Esophagus squamous epithelium (tissue), 4 donors: ENCODE data around the gene KIF1A.

ENCODE experiments used
- CTCF ChIP-seq, 6 experiments: fragments of 450-650 bp in 4 of 6; fragments of 200-600 bp in 2 of 6; sonication (generic) in 2 of 6; IDR thresholded peaks; one replicate each; pipeline ENCODE4 v1.5.1; 2016 to 2019; ENCODE audit warnings: antibody characterized with exemption in 6 of 6, mild to moderate bottlenecking in 4 of 6, moderate library complexity in 4 of 6
- POLR2A ChIP-seq, 4 donors: fragments of 450-650 bp; IDR thresholded peaks; one replicate each; pipeline ENCODE4 v1.6.1; 2017; ENCODE audit warnings: antibody characterized with exemption in 4 of 4, mild to moderate bottlenecking in 4 of 4, moderate library complexity in 3 of 4

DNA sequence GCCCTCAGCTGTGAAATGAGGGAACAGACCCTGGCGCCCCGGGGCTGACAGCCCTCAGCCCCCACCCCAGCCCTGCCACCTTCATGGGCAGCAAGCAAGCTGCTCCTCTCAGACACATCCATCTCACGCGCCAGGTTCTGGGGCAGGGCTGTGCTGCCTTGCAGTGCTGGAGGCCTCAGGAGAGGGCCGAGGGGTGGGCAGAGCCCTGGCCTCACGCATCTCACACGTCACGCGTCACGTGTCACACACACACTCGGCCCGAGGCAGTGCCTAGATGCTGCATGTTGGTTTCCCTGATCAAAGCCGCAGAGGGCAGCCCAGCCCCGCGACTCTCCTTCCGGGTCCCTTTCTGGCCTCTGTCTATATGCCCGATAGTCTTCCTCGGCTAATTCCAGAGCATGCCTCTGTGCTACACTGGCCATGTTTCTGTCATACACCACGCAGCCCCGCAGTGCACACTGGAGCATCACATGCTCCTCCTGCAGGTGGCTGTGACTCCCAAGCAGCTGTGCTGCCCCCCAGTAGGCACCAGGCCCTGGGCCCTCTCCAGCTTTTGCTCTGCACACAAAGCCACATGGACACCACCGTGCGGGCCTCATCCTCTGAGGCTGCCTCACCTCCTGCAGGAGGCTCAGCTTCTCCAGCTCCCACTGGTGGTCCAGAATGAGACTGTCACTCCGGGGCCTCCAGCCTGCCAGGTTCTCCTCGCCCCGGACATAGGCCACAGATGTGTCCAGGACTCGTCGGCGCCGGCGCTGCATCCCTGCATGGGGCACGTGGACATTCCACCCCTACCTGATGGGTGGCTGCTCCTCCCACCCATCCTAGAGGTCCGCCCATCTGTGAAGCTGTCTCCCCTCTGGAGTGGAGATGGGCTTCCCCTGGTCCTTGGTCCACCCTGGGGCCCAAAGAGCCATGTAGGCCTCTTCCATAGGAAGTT lies 97.0 kb downstream of the KIF1A start:
- TF ChIP-seq CTCF (IDR thresholded peaks at IDR 0.05) = no peak
- TF ChIP-seq POLR2A (IDR thresholded peaks at IDR 0.05) = no peak
